ENCODE results near the gene ABHD11. TPM values are rescaled to one million over a fixed set of nuclear protein-coding genes. Genes with fewer than 3 reads are reported as not detected.

The ABHD11 gene
- total RNA-seq, 1 donor from 2014 or later, result 23.8 TPM

DNA sequence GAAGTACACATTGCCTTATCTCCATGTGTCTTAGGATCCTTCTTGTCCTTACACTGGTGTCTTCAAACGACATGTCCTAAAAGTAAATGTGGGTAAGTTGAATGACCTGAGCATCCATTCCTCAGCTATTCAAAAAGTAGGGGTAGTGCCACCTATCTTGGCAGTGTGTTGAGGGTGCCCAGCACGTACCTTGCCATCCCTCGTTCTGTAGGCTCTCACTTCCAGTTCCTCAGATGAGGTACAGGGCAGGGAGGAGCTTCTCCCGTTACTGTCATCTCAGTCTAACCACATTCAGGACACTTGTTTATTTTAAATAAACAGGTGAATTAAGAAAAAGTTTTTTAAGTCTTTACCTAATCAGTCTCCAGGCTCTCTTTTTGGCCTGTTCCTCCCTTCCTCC, 42.2 kb downstream of the ABHD11 start:
- TF ChIP-seq, protein P1, sequence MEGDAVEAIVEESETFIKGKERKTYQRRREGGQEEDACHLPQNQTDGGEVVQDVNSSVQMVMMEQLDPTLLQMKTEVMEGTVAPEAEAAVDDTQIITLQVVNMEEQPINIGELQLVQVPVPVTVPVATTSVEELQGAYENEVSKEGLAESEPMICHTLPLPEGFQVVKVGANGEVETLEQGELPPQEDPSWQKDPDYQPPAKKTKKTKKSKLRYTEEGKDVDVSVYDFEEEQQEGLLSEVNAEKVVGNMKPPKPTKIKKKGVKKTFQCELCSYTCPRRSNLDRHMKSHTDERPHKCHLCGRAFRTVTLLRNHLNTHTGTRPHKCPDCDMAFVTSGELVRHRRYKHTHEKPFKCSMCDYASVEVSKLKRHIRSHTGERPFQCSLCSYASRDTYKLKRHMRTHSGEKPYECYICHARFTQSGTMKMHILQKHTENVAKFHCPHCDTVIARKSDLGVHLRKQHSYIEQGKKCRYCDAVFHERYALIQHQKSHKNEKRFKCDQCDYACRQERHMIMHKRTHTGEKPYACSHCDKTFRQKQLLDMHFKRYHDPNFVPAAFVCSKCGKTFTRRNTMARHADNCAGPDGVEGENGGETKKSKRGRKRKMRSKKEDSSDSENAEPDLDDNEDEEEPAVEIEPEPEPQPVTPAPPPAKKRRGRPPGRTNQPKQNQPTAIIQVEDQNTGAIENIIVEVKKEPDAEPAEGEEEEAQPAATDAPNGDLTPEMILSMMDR (IDR thresholded peaks at IDR 0.05), result no peak
- TF ChIP-seq POLR2AphosphoS5 (IDR thresholded peaks at IDR 0.05; ENCODE audit: insufficient read depth in 1 of 2, low read depth in 1 of 2) (no peak), POLR2A (IDR thresholded peaks at IDR 0.05) (no peak)
- Histone ChIP-seq H3K27me3 (no peaks in the 10 kb centered on the region), H3K27ac (no peak overlapping the region), H3K4me3 (no peak overlapping the region), H3K4me1 (no peaks in the 10 kb centered on the region), H3K9me3 (no peaks in the 10 kb centered on the region), H3K36me3 (peaks cover 0 to 67% of the 10 kb centered on the region in 2 donors)
- intact Hi-C loops (cut with DNase I), result no loop called here
- no peak for DNase-seq (ENCODE audit: extremely low spot score in 2 of 2)

- no peak for TF ChIP-seq POLR2A (IDR thresholded peaks at IDR 0.05)
- no peak for TF ChIP-seq POLR2AphosphoS5 (IDR thresholded peaks at IDR 0.05; ENCODE audit: insufficient read depth in 1 of 2, low read depth in 1 of 2)
- TF ChIP-seq, protein P1 (IDR thresholded peaks at IDR 0.05), result no peak
- Histone ChIP-seq H3K27ac (no peak overlapping the region), H3K36me3 (peaks cover 0 to 76% of the 10 kb centered on the region in 2 donors), H3K4me3 (no peak overlapping the region), H3K9me3 (no peaks in the 10 kb centered on the region), H3K27me3 (no peaks in the 10 kb centered on the region), H3K4me1 (peaks cover under 1% of the 10 kb centered on the region)
- intact Hi-C loops (cut with DNase I), result no loop called here
- DNase-seq (ENCODE audit: extremely low spot score in 2 of 2), result no peak
These were observed 48.0 kb downstream of the ABHD11 start for GRCh38 chr7:73690646-73691045.

DNA sequence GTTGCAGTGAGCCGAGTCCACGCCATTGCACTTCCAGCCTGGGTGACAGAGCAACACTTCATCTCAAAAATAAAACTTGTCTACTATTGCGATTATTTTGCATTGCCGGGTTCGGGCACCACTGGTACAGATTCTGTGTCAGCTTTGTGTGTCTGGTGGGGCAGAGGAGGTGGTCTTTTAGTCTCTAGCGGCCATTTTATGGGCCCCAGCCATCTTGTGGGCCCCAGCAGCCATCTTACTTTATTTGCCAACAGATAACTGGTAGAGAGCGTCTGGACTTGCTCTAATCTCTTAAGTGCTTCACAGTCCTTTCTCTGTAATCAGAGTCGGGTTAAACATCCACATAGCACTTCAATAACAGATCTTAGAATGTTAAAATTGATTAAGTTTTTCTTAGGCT, 50.3 kb downstream of the ABHD11 start:
- no peaks in the 10 kb centered on the region for H3K27me3 ChIP-seq
- TF ChIP-seq, protein P1 (IDR thresholded peaks at IDR 0.05), result no peak
- no peak for TF ChIP-seq POLR2A (IDR thresholded peaks at IDR 0.05)
- no peak for TF ChIP-seq POLR2AphosphoS5 (IDR thresholded peaks at IDR 0.05; ENCODE audit: insufficient read depth in 1 of 2, low read depth in 1 of 2)
- H3K9me3 ChIP-seq, result no peaks in the 10 kb centered on the region
- H3K27ac ChIP-seq, result no peak overlapping the region
- intact Hi-C loops (cut with DNase I), result no loop called here
- no peak for DNase-seq (ENCODE audit: extremely low spot score in 2 of 2)
- peaks cover 0 to 53% of the 10 kb centered on the region in 2 donors for H3K36me3 ChIP-seq
- H3K4me3 ChIP-seq, result no peak overlapping the region
- H3K4me1 ChIP-seq, result peaks cover 21% of the 10 kb centered on the region

MicroRNA genes within 50 kb of the gene (microRNA counts, 767-probe panel; counts per million panel counts)
- 261 to 3,611 counts per million in 2 donors for microRNA hsa-miR-4284

Small RNA genes lying within 50 kb of the gene (microRNA-seq; reads per million reads assigned to microRNA genes)
- not detected for gene MIR4284 (ENCODE audit: borderline number of aligned reads, borderline replicate concordance)

Small RNA genes lying within 50 kb of the gene (small RNA-seq; reads per million reads assigned to genes)
- gene MIR4284, result not detected
- gene RN7SL265P, result not detected

Other genes starting within 250 kb of the ABHD11 start
- gene BAZ1B, start 216.5 kb downstream of the ABHD11 start, total RNA-seq, result 45.4 TPM
- gene BCL7B, start 181.1 kb downstream of the ABHD11 start, total RNA-seq, result 57.0 TPM
- gene TBL2, start 160.2 kb downstream of the ABHD11 start, total RNA-seq, result 29.0 TPM
- 6.1 TPM for gene MLXIPL, start 114.3 kb downstream of the ABHD11 start, total RNA-seq
- gene VPS37D, start 71.0 kb downstream of the ABHD11 start, total RNA-seq, result 5.4 TPM
- gene DNAJC30, start 55.3 kb downstream of the ABHD11 start, total RNA-seq, result 7.1 TPM
- 49.8 TPM for gene BUD23, start 55.2 kb downstream of the ABHD11 start, total RNA-seq
- 17.2 TPM for gene STX1A, start 19.1 kb downstream of the ABHD11 start, total RNA-seq
- not detected for gene CLDN3, start 31.5 kb upstream of the ABHD11 start, total RNA-seq
- 29.5 TPM for gene CLDN4, start 92.2 kb upstream of the ABHD11 start, total RNA-seq
- gene METTL27, start 103.7 kb upstream of the ABHD11 start, total RNA-seq, result not detected
- not detected for gene TMEM270, start 122.4 kb upstream of the ABHD11 start, total RNA-seq

Data from vagina (tissue), 2 donors.